NCI-H2081 treated with DMSO at 0.1 percent for 48 hours (cell line): Measurements from ENCODE around the gene TSC2.
"Not testable (repeated sequence)": the region's sequence is repeated elsewhere in the genome, so short reads cannot be mapped to it uniquely, and the experiment has no call there.

ENCODE experiments used
- DNase-seq: peaks from one replicate; lab custom pipeline; 2025; lab: John Stamatoyannopoulos, UW

Gene TSC2

DNA sequence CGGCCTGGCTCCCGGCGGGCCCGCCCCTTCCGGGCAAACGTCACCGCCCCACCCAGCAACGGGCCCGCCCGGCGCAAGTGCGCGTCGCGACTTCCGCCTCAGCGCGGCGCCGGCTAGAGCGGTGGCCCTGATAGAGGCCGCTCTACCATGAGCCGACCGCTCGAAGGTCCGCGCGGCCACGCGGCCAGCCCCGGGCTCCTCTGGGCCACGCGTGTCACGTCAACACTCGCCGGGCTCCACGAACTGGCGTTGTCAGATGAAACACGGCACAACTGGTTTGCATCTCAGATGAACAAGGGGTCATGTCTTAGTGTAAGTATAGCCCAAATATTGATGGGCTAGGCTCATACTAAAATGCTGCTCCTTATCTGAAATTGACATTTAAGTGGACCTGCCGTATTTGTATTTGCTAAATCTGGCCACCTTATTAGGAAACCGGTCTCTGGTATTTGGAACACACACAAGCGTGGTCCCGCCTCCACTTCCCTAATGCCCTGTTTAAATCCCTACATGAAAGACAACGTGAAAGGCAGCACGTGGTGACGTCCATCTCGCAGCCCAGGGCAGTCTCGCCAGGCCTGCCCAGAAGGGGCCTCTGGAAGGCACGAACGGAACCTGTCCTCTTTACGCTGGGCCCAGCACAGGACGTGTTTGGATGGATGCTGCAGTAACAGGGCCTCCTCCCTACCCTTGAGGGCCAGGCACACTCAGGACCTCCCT lies 37.8 kb upstream of the TSC2 start, which contains the start of gene ZNF598:
TSS of gene ZNF598 (minus strand) at position 31 of the 720 bp plus-strand sequence.
- no peak for DNase-seq

DNA sequence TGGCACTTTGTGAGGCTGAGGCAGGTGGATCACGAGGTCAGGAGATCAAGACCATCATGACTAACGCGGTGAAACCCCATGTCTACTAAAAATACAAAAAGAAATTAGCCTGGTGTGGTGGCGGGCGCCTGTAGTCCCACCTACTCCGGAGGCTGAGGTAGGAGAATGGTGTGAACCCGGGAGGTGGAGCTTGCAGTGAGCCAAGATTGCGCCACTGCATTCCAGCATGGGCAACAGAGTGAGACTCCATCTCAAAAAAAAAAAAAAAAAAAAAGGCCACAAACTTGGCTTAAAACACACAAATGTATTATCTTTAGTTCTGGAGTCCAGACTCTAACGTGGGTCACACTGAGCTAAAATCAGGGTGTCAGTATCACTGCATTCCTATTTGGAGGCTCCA lies 36.1 kb upstream of the TSC2 start:
- DNase-seq, result not testable (repeated sequence)

DNA sequence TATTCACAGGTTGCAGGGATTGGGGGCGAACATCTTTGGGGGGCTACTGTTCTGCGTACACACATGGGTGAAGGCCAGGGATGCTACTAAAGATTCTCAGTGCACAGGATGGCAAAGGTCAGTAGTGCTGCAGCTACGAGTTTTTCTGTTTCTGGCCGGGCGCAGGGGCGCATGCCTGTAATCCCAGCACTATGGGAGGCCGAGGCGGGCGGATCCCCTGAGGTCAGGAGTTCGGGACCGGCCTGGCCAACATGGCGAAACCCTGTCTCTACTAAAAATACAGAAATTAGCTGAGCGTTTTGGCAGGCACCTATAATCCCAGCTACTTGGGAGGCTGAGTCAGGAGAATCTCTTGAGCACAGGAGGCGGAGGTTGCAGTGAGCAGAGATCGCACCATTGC lies 34.3 kb upstream of the TSC2 start:
- DNase-seq, result no peak

DNA sequence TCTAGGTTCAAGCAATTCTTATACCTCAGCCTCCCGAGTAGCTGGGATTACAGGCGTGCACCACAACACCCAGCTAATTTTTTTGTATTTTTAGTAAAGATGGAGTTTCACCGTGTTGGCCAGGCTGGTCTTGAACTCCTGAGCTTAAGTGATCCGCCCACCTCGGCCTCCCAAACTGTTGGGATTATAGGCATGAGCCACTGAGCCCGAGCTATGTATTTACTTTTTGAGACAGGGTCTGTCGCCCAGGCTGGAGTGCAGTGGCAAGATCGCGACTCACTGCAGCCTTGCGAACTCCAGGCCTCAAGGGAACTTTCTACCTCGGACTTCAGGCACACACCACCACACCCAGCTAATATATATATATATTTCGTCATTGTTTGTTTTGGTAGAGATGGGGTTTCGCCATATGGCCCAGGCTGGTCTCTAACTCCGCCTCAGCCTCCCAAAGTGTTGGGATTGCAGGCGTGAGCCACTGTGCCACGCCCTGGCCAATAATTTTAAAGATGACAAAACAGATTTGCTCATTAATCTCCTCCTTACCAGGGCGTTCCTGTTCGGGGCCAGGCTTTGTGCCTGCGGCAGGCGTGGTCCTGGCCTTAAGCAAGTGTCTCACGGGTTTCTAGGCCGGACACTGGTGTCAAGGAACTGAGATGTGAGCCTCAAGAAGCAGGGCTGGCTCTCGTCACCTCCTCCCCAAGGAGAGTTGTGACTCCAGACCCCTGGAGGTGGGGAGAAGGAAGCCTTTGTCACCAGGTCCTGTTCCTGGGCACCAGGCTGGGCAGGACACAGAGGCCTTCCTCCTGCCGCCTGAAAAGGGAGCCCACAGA lies 32.5 kb upstream of the TSC2 start:
- DNase-seq, result no peak

DNA sequence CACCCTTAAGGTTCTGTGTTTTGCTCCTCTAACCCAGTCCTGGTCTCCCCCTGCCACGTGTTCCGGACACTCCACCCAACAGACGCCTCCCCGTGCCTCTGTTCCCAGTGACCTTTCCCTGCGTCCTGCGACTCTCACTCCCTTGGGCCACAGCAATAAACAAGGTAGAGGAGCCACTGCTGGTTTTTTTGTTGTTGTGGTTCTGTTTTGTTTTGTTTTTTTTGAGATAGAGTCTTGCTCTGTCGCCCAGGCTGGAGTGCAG lies 31.9 kb upstream of the TSC2 start:
- DNase-seq, result no peak

DNA sequence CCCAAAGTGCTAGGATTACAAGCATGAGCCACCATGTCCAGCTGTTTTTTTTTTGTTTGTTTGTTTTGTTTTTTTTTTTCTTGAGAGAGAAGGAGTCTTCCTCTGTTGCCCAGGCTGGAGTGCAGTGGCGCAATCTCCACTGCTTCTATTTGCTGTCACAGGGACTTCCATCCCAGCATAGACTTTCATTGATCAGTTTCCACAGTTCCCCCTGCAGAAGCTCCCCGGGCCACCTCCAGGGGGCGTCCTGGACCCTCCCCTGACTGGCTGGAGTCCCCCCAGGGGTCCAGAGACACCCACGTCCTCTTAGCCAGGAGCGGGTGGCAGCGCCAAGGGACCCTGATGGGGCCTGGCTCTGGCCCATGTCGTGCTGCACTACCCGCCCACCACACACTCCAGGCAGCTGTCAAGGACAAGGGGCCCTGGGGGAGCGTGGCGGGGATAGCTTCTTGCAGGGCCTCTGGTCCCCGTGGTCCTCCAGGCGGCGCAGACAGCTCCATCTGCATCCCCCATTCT lies 31.3 kb upstream of the TSC2 start:
- no peak for DNase-seq

DNA sequence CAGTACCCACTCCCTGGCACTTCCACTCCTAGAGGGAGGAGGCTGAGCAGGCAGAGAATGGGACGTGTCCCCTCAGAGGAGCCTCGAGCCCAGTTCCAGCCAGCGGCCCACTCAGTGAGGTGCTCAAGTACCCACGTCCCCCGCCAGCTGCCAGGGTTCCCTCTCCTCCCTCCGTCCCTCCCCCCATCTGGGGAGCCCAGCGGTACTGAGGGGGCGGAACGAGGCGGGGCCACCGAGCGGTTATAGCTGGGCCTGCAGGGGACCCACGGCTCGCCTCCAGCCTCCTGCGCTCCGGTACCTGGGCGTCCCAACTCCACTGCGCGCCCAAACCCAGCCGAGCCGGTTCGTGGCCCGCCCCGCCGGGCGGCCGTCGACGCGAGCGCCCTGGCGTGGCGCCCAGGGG lies 28.3 kb upstream of the TSC2 start, which contains the start of gene NPW:
TSS of gene NPW (plus strand) at position 268 of the 403 bp plus-strand sequence.
- DNase-seq, result no peak

DNA sequence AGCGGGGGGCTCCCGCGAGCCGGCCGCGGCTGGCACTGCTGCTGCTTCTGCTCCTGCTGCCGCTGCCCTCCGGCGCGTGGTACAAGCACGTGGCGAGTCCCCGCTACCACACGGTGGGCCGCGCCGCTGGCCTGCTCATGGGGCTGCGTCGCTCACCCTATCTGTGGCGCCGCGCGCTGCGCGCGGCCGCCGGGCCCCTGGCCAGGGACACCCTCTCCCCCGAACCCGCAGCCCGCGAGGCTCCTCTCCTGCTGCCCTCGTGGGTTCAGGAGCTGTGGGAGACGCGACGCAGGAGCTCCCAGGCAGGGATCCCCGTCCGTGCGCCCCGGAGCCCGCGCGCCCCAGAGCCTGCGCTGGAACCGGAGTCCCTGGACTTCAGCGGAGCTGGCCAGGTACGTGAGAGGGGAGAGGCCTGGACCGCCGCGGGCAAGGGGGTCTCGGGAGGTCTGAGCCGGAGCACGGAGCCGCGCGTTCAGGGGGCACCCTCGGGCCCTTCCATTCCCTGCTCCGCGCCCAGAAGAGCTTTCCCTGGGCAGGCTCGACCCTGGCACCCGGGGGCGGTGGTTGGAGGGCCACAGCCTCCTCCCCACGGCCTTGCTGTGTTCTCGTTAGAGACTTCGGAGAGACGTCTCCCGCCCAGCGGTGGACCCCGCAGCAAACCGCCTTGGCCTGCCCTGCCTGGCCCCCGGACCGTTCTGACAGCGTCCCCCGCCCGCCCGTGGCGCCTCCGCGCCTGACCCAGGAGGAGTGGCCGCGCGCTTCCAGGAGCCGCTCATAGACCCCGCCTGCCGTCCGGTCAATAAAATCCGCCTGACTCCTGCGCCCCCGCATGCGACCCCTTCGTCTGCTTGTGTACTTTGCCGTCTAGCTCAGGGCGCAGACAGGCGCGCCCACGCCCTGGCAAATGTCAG lies 27.6 kb upstream of the TSC2 start:
- DNase-seq, result no peak

DNA sequence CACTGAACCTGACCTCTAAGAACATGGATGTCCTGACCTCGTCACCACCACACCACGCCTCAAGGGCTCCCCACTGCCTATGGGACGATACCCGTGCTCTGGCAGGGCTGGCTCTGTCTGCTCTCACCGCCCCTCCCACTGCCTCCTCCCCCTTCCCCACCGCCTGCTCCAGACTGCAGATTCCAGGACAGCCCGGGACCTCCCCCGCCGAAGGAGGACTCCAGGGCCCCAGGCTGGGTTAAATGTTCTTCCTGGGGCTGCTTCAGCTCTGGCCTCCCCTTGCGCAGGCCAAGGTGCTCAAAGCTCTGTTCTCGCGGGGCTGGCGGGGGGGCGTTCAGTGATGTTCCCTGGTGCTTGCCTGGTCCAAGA lies 25.1 kb upstream of the TSC2 start:
- DNase-seq, result no peak

DNA sequence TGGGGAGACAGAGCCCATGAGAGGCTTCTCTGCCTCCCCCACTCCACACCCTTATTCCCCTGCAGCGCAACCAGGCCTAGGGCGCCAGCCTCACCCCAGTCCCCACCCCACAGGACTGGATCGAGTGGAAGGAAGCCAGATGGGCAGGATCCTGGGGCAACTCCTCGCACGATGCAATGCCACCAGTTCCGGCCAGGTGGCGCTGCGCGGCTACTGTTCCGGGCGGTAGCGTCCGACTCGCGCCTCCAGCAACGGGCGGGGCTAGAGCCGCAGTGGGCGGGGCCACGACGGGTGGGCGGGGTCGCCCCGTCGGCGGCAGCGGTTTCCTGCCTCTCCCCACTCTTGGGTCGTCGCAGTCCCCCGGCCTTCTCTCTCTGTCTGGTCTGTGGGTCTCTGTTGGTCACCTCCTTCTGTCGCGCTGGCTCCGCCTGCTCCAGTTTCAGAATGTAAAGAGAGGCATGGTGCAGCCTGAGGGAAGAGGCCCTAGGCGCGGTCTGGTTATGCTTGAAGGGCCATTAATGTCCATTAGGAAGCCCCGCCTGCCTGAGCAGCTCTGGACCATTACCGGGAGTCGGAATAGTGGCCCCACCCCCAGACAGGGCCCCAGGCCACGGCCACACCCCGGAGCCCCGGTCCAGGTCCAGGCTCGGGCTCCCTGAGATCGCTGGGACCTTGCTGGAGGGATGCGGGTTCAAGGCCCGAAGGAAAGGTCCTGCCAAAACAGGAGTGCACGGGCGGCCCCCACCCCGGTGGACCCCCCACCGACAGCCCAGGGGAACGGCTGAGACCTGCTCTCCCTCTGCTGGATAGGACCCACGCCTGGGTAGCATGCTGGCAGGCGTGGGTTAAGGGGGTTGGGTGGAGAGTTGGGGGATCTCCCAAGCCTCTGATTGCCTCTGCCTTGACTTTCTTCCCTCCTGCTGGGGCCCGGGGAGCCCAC lies 24.4 kb upstream of the TSC2 start:
- DNase-seq, result no peak

DNA sequence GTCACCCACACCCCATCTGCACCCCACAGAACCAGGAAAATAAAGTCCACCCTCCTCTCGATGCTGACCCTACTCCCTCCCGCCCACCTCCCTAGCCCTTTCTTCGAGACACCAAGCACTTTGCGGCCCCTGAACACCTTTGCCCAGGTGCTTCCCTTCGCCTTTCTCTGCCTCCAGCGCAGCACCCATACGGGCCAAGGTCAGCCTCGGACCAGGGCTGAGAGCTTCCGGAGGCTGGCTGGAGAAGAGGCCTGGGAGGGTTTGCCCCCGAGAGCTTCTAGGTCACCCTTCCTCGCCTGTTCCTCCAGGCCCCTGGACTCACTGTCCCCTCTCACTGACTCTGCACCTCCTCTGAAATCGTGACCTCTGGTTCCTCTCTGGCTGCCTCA lies 23.8 kb upstream of the TSC2 start:
- DNase-seq, result no peak

DNA sequence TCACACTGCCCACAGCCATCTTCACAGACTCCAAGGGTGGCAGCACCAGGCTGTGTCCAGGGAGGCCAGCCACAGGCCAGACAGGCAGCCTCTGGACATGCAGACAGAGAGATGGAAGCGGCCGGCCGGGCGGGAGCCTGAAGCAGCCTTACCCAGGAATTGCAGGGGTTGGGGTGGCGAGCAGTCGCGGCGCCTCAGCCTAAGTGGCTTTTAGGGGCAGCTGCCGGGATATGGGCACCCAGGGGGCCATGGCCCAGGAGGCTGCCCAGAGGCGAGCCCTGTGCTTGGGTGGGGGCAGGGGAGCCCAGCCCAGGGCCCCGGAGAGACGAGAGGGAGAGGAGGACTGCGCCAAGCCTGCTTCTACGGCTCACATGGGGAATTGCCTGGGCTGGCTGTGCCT lies 22.5 kb upstream of the TSC2 start:
- no peak for DNase-seq

DNA sequence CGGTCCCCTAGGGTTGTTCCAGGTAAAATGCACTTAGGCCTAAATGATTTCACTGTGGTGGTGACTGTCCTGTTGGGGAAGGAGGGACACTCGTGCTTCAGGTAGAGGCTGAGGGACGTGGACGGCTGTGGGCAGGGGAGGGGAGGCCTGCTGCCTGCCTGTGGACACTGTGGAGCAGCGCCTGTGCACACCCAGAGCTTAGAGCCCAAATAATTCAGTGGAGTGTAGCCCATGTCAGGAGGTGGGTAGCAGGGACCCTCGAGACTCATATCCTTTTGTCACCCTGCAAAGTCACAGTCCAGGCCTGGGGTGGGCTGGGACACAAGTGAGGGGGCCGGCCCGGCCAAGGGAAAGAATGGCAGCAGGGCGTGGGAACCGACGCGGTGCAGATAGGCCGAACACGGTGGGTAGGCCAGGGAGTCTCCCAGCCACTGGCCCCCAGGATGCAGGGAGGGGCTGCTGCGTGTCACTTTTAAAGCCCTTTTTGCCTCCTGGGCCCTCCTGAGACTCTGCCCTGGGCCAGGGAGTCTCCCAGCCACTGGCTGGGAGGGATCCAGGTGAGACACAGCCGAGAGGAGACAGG lies 21.8 kb upstream of the TSC2 start:
- DNase-seq, result no peak

DNA sequence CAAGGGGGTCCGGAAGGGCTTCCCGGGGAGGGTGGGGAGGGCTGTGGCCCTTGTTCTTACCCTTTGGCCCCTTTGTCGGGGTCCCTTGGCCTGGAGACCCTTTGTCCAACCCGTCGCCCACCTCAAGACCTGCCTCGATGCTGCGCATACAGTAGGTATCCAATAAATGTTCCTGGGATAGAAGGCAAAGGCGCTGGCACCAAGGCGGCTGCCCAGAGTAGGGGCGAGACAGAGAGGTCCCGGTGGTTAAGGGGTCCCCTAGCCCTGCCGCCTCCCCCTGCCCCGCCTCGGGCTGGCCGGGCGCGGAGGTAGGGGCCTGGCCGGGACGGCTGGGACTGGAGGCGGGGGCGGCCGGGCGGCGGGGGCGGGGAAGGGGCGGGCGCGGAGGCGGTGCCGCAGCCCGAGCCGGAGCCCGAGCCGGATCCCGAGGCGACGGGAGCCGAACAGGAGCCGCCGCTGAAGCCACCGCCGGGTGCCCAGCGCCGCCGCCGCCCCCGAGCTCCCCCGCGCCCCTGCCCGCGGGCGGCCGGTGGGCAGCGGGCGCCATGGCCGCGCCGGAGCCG lies 21.2 kb upstream of the TSC2 start, which contains the start of gene NHERF2:
TSS of gene NHERF2 (plus strand) at position 442 of the 563 bp plus-strand sequence. CDS start at position 546, 104 bp downstream.
- no peak for DNase-seq

DNA sequence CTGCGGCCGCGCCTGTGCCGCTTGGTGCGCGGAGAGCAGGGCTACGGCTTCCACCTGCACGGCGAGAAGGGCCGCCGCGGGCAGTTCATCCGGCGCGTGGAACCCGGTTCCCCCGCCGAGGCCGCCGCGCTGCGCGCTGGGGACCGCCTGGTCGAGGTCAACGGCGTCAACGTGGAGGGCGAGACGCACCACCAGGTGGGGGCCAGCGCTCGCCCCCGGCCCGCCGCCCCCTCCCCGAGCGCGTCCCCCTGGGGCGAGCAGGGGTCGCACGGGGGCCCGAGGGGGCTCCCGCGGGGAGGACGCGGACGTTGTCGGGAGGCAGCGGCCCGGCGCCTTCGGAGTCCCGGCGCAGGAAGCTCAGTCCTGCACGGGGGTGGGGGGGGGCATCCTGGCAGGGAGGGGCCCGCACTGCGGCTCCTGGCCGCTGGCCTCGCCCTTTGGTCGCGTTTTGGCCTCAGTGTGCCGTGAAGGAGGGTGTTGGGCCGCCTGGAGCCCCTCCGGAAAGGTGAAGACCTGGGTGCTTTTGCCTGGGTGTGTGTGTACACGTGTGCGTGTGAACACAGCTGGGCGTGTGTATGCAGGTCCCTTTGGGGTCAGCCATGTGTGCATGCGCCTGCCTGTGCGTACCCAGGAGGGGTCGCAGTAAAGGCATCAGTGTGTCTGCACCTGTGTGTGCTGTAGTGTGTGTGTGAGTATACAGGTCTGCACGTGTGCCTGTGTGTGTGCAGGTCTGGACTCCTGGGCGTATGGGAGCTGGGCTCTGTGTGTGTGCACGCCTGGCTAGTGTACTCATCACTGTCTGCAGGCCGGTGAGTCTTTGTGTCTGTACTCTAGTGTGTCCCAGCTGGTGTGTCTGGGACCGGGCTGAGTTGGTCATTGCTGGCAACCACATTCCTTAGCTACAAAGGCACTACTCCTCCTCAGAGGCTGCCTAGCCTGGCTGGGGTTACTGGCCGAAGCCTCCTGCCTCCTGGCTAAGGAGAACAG lies 20.5 kb upstream of the TSC2 start:
- DNase-seq, result no peak

DNA sequence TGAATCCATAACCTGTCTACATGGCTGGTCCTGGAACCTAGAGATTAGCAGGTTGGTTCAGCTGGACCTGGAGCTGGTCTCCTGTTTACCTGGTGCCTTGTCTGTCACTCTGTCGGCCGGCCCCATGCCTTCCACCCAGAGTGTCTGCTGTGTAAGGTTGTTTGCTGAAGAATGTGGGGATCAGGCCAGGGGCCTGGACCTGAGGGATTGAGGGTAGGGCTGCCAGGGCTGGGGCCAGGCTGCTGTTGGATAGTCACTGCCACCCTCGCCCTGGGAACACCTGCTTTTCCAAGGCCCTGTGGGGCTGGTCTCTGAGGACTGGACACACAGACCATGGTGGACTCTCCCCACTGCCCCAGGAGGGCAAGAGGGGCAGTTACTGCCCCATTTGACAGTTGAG lies 19.6 kb upstream of the TSC2 start:
- DNase-seq, result no peak

DNA sequence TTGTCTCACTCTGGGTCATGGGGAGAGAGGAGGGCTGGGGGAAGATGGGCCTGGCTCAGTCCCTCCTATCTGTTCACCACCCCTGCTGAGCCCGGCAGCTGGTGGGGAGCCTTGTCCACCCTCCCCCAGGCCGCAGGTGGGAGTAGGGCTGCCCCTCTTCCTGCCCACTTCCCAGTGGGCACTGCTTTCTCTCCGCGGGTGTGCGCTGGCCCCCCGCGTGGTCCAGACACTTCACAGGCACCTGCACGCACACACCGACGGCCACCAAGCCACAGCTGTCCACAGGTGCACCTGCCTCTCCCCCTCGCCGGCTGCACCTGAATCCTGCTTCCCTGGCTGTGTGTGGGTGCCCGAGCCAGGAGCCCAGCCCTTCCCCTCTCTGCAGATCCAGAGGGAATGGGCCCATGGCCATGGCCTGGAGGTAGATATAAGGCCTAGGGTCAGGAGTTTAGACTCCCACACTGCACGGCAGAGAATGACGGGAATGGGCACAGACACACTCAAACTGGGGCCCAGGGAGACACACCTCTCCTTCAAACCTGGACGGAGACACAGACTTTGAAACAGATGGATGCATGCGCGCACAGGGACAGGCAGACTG lies 19.1 kb upstream of the TSC2 start:
- DNase-seq, result no peak

DNA sequence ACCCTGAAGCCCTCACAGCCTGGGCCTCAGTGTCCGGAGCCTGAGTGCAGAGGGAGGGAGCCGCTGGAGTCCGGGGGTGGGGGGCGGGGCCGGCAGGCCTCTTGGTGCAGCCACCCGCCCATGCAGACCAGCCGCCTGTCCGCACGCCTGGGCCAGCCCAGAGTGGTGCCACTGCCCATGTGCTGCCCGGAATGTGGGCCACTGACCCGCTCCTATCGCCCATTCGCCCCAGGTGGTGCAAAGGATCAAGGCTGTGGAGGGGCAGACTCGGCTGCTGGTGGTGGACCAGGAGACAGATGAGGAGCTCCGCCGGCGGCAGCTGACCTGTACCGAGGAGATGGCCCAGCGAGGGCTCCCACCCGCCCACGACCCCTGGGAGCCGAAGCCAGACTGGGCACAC lies 18.4 kb upstream of the TSC2 start:
- DNase-seq, result no peak

DNA sequence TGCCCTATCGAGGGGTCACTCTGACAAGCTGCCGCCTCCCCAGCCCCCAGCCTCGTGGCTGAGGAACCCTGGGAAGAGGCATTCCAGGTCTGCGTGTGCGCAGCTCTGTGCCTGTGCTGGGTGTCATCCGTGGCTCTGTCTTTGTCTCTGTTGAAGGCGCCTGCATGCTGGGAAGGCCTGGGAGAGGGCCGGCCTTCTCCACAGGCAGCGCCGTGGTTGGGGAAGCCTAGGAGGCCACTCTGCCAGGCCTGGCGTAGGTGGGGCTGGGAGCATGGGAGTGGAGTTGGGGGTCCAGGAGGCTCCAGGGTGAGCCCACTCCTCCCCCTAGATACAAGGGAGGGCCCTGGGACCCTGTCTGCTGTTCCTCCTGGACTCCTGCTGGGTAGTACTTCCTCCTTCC lies 17.7 kb upstream of the TSC2 start:
- DNase-seq, result no peak
